HG02981 (cell line): Measurements from ENCODE around the gene SATB2.

Source experiments
- ATAC-seq: cut with Tn5 transposase; IDR thresholded peaks from one replicate; pipeline ENCODE4 v1.9.1; 2021; ENCODE audit warnings: mild to moderate bottlenecking, moderate library complexity; ENCODE audit not compliant: unreplicated experiment

The SATB2 gene

DNA sequence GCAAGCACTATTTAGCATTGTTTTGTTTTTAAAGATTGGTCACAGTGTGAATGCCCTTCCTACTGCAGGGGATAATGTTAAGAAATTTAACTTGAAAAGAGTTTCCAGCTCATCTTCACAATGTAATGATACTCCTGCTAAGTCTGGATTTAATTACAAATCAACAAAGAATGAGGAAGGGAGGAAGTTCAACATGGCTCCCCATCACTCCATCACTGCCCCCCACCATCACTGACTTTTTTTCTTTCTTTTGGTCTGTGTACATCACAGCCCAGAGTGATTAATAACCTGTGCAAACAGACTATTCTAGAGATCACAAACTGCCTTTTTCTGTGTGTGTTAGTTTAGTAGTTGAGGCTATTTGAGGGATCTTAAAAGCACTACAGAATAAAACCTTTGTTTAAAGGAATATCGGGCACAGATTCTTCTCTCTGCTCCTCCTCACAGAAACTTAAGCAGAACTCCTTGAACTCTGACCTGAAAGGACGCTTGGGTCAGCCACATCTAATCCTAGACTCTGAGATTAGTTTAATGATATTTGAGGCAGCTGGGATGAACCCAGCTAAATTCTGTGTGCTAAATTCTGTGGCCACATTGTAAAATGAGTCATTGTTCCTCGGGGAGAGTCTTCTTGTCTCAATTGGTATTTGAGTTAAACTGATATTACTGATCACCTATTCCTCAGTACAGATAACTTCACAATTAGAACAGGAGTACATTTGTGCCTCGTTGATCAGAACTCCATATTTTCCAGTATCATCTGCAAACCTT, 47.8 kb downstream of the SATB2 start:
- ATAC-seq, result no peak

GRCh38 chr2:199407421-199407820, 50.3 kb downstream of the SATB2 start:
- ATAC-seq, result no peak

GRCh38 chr2:199405241-199405640, 52.5 kb downstream of the SATB2 start:
- no peak for ATAC-seq

- ATAC-seq, result no peak
Measured at GRCh38 chr2:199404841-199405240, 52.9 kb downstream of the SATB2 start.

- ATAC-seq, result no peak
Measured at GRCh38 chr2:199395311-199395710, 62.4 kb downstream of the SATB2 start.

GRCh38 chr2:199392363-199392762, 65.4 kb downstream of the SATB2 start:
- no peak for ATAC-seq

GRCh38 chr2:199388728-199389268, 68.9 kb downstream of the SATB2 start:
- no peak for ATAC-seq

DNA sequence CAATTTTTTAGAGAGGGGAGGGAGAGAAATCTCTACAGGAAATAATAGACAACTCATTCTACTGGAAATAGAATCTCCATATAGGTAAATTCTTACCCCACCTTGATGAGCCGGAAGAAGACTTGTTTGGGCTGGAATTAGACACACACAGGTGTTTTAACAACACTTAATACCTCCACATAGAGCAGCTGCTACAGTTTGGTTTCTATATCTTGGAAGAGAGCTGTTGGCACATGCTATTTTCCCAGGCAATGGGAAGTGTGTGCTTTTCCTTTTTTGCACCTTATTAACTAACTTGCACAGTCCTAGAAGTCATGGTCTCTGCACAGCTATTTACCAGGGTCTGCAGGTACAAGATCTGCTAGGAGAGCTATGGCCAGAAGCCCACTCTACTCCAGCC, 73.7 kb downstream of the SATB2 start:
- ATAC-seq, result no peak

- ATAC-seq, result no peak
Measured at GRCh38 chr2:199383021-199383420, 74.7 kb downstream of the SATB2 start.

DNA sequence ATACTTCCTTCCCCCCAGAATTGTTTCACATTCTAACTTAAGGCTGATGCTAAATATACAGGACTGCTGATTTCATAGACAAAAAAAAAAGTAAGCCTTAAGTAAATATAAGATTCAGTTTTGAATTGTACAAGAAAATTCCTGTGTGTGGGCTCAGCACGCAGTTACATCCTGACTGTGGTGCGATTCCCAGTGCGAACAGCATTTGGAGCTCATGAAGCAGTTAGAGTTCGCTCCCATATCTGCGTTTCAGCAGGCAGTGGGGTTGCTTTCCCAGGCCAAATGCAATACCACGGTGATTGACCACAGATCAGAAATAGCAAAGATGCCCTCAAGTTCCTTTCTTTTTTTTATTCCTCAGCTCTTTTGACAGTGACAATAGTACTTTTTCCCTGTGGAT, 75.6 kb downstream of the SATB2 start:
- ATAC-seq, result no peak

GRCh38 chr2:199381531-199381930, 76.2 kb downstream of the SATB2 start:
- no peak for ATAC-seq

DNA sequence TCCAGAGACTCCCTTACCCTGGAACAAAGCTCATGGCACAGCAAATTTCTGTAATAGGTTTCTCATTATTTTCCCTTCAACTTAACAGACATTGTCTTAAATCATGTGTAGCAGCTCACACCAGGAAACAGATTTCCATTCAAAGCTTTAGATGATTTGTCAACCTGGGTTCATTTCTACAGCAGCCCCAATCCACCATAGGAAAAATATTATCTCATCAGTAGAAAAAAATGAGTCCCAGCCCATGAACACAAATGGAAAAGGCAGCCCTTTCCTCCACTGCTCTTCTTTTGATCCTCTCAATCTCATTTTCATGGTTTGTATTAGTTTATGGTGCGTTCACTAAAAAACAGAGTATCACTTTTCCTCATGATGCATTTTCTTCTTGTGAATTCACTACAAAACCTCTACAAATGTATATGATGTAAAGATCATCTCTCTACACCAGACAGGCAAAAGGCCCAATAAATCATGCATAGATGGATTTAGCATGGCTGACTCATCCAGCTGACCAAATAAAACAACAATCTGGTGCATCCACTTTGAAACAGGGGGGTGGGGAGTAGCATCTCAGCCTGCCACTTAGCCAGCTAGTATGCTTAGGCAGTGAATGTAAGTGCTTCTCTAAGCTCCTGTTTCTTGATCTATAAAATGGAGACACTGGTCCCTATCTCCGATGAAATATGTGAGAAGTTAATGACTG, 78.6 kb downstream of the SATB2 start:
- no peak for ATAC-seq

GRCh38 chr2:199370150-199370780, 87.5 kb downstream of the SATB2 start:
- ATAC-seq, result no peak

- ATAC-seq, result no peak
Measured at GRCh38 chr2:199366406-199366805, 91.3 kb downstream of the SATB2 start.

- ATAC-seq, result no peak
Measured at GRCh38 chr2:199364153-199364552, 93.6 kb downstream of the SATB2 start.

GRCh38 chr2:199356412-199356811, 101.3 kb downstream of the SATB2 start:
- no peak for ATAC-seq

GRCh38 chr2:199348871-199349270, 108.9 kb downstream of the SATB2 start:
- no peak for ATAC-seq

DNA sequence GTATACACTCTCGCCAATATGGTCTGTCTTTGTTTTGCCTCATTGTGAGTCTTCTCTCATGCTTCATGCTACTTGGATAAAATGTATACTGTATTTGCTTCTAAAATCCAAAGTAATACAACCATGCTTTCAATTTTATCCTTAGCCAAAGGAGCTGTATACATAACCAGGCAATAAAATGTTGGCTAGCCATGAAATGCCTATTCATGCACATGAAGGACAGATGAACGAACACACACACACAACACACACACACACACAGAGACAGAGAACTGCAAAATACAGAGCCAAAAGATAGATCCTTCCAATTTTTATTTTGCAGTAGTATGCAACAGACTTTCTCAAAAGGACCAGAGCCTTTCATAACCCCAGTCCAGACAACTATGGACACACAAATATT, 113.7 kb downstream of the SATB2 start:
- no peak for ATAC-seq

DNA sequence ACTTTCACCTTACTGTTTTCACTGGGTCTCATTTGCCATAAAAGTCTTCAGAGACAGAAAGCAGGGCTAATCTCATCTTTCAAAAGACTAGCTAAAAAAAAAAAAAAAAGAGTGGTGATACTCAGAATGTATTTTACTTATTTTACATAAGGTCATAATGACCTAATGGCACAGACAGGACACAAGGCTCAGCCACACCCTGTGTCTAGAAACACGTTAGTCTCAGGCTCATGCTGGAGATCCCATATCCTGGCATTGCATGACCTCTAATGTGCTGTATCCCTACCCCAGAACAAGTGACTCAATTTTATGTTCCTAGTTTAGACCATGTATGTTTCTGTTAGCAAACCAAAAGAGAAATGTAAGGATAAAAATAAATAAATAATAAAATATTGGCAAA, 115.4 kb downstream of the SATB2 start:
- no peak for ATAC-seq

DNA sequence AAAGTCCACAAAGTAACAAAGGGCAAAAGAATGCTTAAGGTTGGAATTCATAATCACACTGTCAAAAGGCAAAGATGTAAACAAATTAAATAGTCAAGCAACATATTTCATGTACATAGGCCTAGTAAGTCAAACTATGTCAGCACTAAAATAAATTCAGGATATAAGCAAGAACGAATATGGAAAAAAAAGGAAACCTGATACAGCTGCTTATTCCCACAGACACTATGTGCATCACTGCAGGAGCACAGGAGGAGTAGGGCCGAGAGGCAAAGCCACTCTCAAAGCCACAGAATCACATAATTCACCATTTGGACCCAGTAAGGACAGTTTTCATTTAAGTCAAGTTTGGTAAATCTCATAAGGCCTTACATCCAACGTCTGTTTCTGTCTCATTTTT, 116.6 kb downstream of the SATB2 start:
- no peak for ATAC-seq

- no peak for ATAC-seq
Measured at GRCh38 chr2:199339891-199340605, 117.7 kb downstream of the SATB2 start.
